ENCODE measurements around the gene RHEBL1.

The RHEBL1 gene

DNA sequence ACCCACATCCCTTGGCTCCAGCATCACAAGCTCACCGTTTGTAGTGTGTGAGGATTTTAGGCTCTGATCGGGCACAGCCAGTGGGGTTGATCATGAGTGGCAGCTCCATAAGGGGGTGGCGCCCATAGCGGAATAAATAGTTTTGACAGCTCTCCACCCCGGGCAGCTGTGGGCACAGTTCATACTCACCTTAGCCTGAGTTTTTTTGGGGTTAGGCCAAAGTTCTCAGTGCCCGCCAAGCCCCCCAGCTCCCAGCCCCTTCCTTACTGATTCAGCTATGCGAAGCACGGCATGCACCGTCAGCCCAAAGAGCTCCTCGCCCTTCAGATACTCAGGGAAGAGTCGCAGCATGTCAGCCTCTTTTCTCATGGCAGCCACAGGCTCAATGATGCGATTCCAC, 45.2 kb downstream of the RHEBL1 start:
- Histone ChIP-seq H3K4me1 (ENCODE audit: control insufficient read depth, insufficient read depth, low read length) (peaks cover under 1% of the 10 kb centered on the region; the same call in 1 of the 2 replicates), H3K27me3 (ENCODE audit: control insufficient read depth, insufficient read depth, low read length) (no peaks in the 10 kb centered on the region), H3K9me3 (ENCODE audit: control insufficient read depth, insufficient read depth, low read length) (no peaks in the 10 kb centered on the region), H3K4me3 (ENCODE audit: low read depth, low read length) (no peak overlapping the region), H3K9ac (ENCODE audit: low read depth, low read length) (no peak overlapping the region), H3K27ac (ENCODE audit: low read depth, low read length) (no peak overlapping the region), H3K36me3 (ENCODE audit: control insufficient read depth, insufficient read depth, low read length) (peaks cover 83% of the 10 kb centered on the region)

DNA sequence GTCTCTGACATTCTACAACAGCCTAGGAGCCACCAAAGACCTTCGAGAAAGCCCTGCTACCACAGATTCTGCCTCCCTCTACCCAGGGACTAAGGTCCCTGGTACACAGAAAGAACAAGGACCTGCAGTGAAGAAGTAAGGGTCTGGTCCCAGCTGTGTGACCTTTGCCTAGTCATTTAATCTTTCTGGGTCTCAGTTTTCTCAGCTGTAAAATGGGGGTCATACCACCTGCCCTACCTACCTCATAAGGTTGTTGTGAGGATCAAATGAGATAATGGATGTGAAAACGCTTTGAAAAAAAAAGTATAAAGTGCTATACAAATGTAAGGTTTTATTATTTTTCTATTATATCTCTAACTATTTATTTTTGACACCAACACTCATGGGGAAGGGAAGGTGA, 46.0 kb downstream of the RHEBL1 start:
- Histone ChIP-seq H3K4me1 (ENCODE audit: control insufficient read depth, insufficient read depth, low read length) (peaks cover 7% of the 10 kb centered on the region; the same call in 1 of the 2 replicates), H3K27ac (ENCODE audit: low read depth, low read length) (no peak overlapping the region), H3K36me3 (ENCODE audit: control insufficient read depth, insufficient read depth, low read length) (peaks cover 76% of the 10 kb centered on the region), H3K27me3 (ENCODE audit: control insufficient read depth, insufficient read depth, low read length) (no peaks in the 10 kb centered on the region), H3K4me3 (ENCODE audit: low read depth, low read length) (no peak overlapping the region), H3K9me3 (ENCODE audit: control insufficient read depth, insufficient read depth, low read length) (no peaks in the 10 kb centered on the region), H3K9ac (ENCODE audit: low read depth, low read length) (no peak overlapping the region)

DNA sequence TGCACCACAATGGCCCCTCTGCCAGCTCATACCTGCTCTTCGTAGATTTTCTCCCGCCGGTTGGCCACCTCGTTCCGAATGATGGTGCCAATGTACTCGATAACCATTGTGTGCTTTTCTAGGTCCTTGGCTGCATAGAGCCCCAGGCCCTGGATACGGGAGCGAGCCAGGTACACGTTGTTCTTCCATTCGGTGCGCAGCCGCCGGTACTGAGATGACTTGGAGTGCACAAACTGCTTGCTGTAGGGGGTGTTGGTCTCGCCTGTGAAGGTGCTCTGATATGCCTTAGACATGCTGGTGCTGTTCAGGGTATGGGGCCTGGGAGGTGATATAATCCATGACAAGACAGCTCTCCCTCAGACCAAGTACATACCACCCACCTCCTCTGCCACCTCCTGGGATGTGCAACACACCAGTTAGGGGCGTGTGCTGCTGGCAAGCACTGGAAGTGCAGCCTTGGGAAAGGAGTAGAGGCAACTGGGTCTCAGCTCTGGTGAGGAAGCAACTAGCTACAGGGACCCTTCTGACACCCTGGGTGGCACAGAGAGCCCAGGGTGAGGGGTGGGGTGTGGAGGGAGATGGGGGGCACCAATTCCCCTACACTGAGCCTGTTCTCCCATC, 47.1 kb downstream of the RHEBL1 start:
- Histone ChIP-seq H3K9ac (ENCODE audit: low read depth, low read length) (no peak overlapping the region), H3K4me3 (ENCODE audit: low read depth, low read length) (no peak overlapping the region), H3K4me1 (ENCODE audit: control insufficient read depth, insufficient read depth, low read length) (peaks cover 11% of the 10 kb centered on the region), H3K27ac (ENCODE audit: low read depth, low read length) (no peak overlapping the region), H3K9me3 (ENCODE audit: control insufficient read depth, insufficient read depth, low read length) (no peaks in the 10 kb centered on the region), H3K36me3 (ENCODE audit: control insufficient read depth, insufficient read depth, low read length) (peaks cover 64% of the 10 kb centered on the region), H3K27me3 (ENCODE audit: control insufficient read depth, insufficient read depth, low read length) (no peaks in the 10 kb centered on the region)

DNA sequence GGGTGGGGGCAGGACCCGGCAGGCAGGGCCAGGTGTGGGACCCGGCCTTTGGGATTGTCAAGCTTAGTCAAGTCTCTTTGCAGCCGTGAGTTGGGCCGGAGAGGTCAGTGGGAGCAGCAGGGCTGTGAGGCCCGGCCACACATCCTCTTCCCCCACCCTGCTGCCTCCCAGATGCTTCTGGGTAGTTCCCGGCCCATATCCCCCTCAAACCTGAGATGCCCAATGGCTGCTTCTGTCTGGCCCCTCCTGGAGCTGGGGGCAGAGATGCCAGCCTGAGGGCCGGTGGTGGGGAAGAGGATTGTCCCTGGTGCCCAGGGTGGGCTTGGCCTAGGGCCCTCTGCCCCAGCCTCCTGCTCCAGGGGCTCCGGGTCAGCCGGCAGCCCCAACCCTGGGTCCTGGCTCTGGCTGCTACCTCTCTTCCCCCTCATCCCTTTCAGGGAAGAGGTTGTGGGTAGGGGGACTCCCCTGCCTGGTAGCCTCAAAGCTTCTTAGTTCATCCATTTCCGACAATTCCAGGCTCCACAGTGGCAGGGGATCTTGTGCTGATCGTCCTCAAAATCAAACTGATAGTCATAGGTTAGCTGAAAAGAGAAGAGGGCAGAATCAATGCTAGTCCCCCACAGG, 48.4 kb downstream of the RHEBL1 start:
- H3K4me3 ChIP-seq (ENCODE audit: low read depth, low read length): no peak overlapping the region
- peaks cover 14% of the 10 kb centered on the region for H3K4me1 ChIP-seq (ENCODE audit: control insufficient read depth, insufficient read depth, low read length)
- peaks cover 52% of the 10 kb centered on the region for H3K36me3 ChIP-seq (ENCODE audit: control insufficient read depth, insufficient read depth, low read length)
- H3K9me3 ChIP-seq (ENCODE audit: control insufficient read depth, insufficient read depth, low read length): no peaks in the 10 kb centered on the region
- H3K27ac ChIP-seq (ENCODE audit: low read depth, low read length): no peak overlapping the region
- H3K9ac ChIP-seq (ENCODE audit: low read depth, low read length): no peak overlapping the region
- no peaks in the 10 kb centered on the region for H3K27me3 ChIP-seq (ENCODE audit: control insufficient read depth, insufficient read depth, low read length)

DNA sequence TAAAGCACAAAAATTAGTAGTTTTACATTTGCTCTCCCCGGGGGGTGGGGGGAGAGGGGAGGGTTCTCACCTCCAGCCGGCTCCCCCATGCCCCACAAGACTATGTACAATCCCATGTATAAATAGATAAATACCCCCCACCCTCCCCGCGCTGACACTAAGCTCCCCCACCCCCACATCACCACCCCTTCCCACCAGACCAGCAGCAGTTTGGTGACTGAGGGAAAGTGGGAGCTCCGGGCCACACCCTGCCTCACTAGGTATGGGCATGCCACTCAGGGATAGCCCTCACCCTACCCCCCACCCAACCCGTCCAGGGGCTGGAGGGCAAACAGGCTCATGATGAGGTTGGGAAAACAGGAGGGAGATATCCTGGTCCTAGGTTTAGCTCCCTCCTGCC, 49.3 kb downstream of the RHEBL1 start:
- no peak overlapping the region for H3K4me3 ChIP-seq (ENCODE audit: low read depth, low read length)

DNA sequence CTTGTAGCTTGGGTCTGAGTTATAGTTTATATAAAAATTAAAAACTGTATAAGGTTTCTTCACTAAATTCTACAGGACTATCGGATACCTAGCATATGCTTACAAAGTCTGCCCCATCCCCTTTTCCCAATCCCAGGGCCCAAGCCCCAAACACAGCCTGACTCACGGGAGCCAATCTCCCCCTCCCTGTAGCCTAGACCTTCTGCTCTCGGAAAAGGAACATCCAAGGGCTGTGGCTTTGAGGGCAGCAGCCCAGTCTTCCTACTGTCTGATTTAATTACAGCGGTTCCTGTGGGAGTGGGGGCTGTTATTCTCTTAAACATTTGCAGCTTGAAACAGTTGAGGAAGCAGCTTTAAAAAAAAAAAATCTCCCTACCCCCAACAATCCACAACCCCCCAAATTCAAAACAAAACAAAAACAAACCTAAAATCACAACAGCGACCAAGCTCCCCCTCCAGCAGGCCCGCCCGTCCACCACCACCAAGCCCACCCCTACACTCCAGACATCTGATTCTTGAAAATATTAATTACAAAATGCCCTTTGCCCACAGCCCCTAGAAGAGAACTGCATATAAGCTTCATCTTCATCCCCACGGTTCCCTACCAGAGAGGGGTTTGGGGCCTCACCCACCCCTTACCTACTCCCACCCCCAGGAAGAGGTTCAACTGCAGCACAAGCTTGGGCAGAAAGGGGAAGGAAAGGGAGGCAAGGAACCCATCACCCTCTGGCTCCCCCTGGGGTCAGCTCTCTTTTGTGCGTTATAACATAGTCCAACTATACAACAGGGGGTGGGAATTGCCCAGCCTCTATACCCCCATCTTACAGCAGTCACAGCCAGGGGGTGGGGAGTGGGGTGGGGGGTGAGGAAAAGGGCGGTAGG, 50.1 kb downstream of the RHEBL1 start:
- Histone ChIP-seq H3K27me3 (ENCODE audit: control insufficient read depth, insufficient read depth, low read length) (no peaks in the 10 kb centered on the region), H3K36me3 (ENCODE audit: control insufficient read depth, insufficient read depth, low read length) (peaks cover 35% of the 10 kb centered on the region), H3K9ac (ENCODE audit: low read depth, low read length) (0 out of 2 replicates have a peak overlapping the region, but pooled peaks have one; percentile 93), H3K9me3 (ENCODE audit: control insufficient read depth, insufficient read depth, low read length) (no peaks in the 10 kb centered on the region), H3K4me1 (ENCODE audit: control insufficient read depth, insufficient read depth, low read length) (peaks cover 14% of the 10 kb centered on the region), H3K27ac (ENCODE audit: low read depth, low read length) (peak overlapping the region; percentile 95), H3K4me3 (ENCODE audit: low read depth, low read length) (peak overlapping the region; percentile 85)

More for the DNA sequence above, 49.3 kb downstream of the RHEBL1 start:
- Histone ChIP-seq H3K9me3 (ENCODE audit: control insufficient read depth, insufficient read depth, low read length) (no peaks in the 10 kb centered on the region), H3K27ac (ENCODE audit: low read depth, low read length) (no peak overlapping the region), H3K4me1 (ENCODE audit: control insufficient read depth, insufficient read depth, low read length) (peaks cover 14% of the 10 kb centered on the region), H3K27me3 (ENCODE audit: control insufficient read depth, insufficient read depth, low read length) (no peaks in the 10 kb centered on the region), H3K9ac (ENCODE audit: low read depth, low read length) (no peak overlapping the region), H3K36me3 (ENCODE audit: control insufficient read depth, insufficient read depth, low read length) (peaks cover 43% of the 10 kb centered on the region)

DNA sequence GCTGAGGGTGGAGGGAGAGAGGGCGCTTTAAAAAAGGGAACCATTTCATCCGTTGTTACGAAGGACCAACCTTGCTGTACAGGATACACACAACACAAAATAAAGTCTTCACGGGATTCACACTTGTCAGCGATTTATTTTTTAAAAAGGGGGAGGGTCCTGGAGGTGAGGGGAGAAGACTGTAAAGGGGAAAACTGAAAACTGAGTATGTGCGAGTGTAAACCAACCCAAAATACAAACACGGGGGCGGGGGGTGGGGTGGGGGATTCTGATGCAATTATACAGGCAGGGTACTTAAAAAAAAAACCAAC, 50.7 kb downstream of the RHEBL1 start:
- H3K36me3 ChIP-seq (ENCODE audit: control insufficient read depth, insufficient read depth, low read length): peaks cover 29% of the 10 kb centered on the region
- H3K4me1 ChIP-seq (ENCODE audit: control insufficient read depth, insufficient read depth, low read length): peaks cover 14% of the 10 kb centered on the region
- H3K9me3 ChIP-seq (ENCODE audit: control insufficient read depth, insufficient read depth, low read length): no peaks in the 10 kb centered on the region
- H3K27ac ChIP-seq (ENCODE audit: low read depth, low read length): peak overlapping the region; percentile 95
- peak overlapping the region; percentile 93 for H3K9ac ChIP-seq (ENCODE audit: low read depth, low read length)
- H3K27me3 ChIP-seq (ENCODE audit: control insufficient read depth, insufficient read depth, low read length): no peaks in the 10 kb centered on the region
- H3K4me3 ChIP-seq (ENCODE audit: low read depth, low read length): peak overlapping the region; percentile 85

DNA sequence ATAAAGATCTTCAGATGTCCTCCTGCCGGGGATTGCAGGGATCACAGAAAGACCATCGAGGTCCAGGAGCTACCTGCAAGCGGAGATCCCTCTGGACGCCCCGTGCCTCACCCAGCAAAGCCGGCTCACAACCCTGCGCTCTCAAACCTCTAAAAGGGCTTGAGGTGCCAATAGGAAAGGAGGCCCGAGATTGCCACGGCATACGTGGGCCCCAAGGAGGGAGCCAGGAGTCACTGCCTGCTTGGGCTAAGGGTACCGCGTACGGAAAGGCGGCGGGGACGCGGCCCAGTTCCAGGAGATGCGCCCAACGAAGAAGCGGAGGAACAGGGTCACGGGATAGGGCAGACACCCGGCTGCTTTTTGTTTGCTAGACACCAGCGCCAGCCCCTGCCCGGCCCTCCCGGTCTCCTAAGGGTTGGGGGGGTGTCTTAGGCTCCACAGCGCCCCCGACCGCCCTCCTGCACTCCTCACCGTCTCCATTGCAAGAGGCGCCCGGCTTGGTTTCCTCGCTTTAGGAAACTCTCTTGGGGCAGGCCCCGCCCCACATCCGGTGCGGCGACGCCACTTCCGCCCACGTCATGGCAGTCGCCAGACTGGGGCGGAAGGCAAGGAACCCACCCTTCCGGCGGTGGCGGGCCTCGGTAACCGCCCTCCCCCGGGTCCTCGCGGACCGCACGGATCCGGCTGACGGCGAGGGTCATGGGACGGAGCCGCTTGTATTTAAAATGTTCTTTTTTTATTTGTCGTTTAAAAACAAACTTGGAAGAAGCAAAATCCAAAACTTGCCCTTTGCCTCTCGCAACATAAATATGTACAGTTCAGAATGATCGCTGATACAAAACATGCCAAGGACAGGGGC, 51.3 kb downstream of the RHEBL1 start, which contains the start of gene PRKAG1:
PRKAG1 (minus strand) TSS at position 516 of the 859 bp plus-strand sequence; CDS start at position 480, 36 bp downstream.
- H3K4me3 ChIP-seq (ENCODE audit: low read depth, low read length): peak within 1 kb of the TSS; percentile 85
- peaks cover 24% of the 10 kb centered on the region for H3K36me3 ChIP-seq (ENCODE audit: control insufficient read depth, insufficient read depth, low read length)
- peak within 1 kb of the TSS; percentile 93 for H3K9ac ChIP-seq (ENCODE audit: low read depth, low read length)
- no peaks in the 10 kb centered on the region for H3K27me3 ChIP-seq (ENCODE audit: control insufficient read depth, insufficient read depth, low read length)
- peak within 1 kb of the TSS; percentile 95 for H3K27ac ChIP-seq (ENCODE audit: low read depth, low read length)
- no peaks in the 10 kb centered on the region for H3K9me3 ChIP-seq (ENCODE audit: control insufficient read depth, insufficient read depth, low read length)
- H3K4me1 ChIP-seq (ENCODE audit: control insufficient read depth, insufficient read depth, low read length): peaks cover 14% of the 10 kb centered on the region

DNA sequence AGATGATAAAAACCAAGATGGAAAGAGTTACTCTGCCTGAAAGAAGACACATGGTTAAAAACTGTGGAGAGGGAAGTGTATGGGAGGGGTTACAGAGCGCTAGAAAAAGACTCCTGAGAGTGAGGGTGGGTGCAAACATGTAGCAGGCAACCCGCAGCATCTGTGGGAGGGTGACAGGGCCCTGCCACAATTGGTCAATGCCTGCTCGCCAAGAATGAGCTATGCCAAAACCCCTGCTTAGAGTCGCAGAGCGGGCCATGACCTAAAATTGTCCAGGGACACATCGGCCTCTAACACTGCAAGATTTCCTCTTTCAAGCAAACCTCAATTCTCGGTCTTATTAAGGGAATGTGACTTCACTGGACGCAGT, 51.9 kb downstream of the RHEBL1 start:
- H3K36me3 ChIP-seq (ENCODE audit: control insufficient read depth, insufficient read depth, low read length): peaks cover 18% of the 10 kb centered on the region
- peak overlapping the region; percentile 85 for H3K4me3 ChIP-seq (ENCODE audit: low read depth, low read length)
- peak overlapping the region; percentile 86 for H3K9ac ChIP-seq (ENCODE audit: low read depth, low read length)
- H3K27me3 ChIP-seq (ENCODE audit: control insufficient read depth, insufficient read depth, low read length): no peaks in the 10 kb centered on the region
- H3K4me1 ChIP-seq (ENCODE audit: control insufficient read depth, insufficient read depth, low read length): peaks cover 14% of the 10 kb centered on the region
- peak overlapping the region; percentile 95 for H3K27ac ChIP-seq (ENCODE audit: low read depth, low read length)
- H3K9me3 ChIP-seq (ENCODE audit: control insufficient read depth, insufficient read depth, low read length): no peaks in the 10 kb centered on the region

DNA sequence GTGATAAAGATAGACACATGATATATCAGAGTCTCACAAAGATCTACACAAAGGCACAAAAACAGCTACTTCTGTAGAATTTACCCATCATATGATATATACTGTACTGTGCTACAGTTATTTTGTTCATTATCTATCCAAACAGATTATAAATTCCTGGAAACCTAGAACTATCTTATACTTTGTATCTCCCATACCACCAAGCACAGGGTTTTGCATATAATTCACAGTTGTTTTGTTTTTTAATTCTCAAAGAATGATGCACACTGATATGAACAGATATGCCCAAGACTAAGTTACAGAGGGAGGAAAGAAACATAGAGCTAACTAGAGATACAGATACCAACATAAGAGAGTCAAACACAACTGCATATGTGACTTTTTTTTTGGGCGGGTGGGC, 54.6 kb downstream of the RHEBL1 start:
- Histone ChIP-seq H3K4me1 (ENCODE audit: control insufficient read depth, insufficient read depth, low read length) (peaks cover 14% of the 10 kb centered on the region), H3K4me3 (ENCODE audit: low read depth, low read length) (no peak overlapping the region)

More for the DNA sequence above, 54.6 kb downstream of the RHEBL1 start:
- H3K36me3 ChIP-seq (ENCODE audit: control insufficient read depth, insufficient read depth, low read length): 0 out of 2 replicates have a peak, but pooled peaks cover 3% of the 10 kb centered on the region
- H3K9me3 ChIP-seq (ENCODE audit: control insufficient read depth, insufficient read depth, low read length): no peaks in the 10 kb centered on the region
- no peaks in the 10 kb centered on the region for H3K27me3 ChIP-seq (ENCODE audit: control insufficient read depth, insufficient read depth, low read length)
- H3K27ac ChIP-seq (ENCODE audit: low read depth, low read length): no peak overlapping the region
- no peak overlapping the region for H3K9ac ChIP-seq (ENCODE audit: low read depth, low read length)
